WTC11 (cell line): ENCODE data around the gene MAST1. TPM values are rescaled to one million over a fixed set of nuclear protein-coding genes. Genes with fewer than 3 reads are reported as not detected.

Source experiments
- ATAC-seq: fragments of 200-7000 bp; cut with Tn5 transposase; 2 replicates; pipeline ENCODE4 v1.10.0; 2021; ENCODE audit warnings: mild to moderate bottlenecking, moderate library complexity
- CTCF ChIA-PET: fragments of 300-600 bp; sonication (Branson Sonifier 250); formaldehyde crosslinking; loops from one replicate; lab custom pipeline; 2021; ENCODE audit warnings: antibody characterized with exemption; lab: Charles Lee
- POLR2A ChIA-PET: fragments of 350-600 bp; sonication (Branson Sonifier 250); formaldehyde crosslinking; loops from one replicate; lab custom pipeline; 2021; ENCODE audit warnings: antibody characterized with exemption; lab: Charles Lee
- DNase-seq: peaks from one replicate; pipeline ENCODE4 v3.0.0; 2021; ENCODE audit warnings: low spot score
- H3K27ac Mint-ChIP-seq: 2 replicates; pipeline ENCODE4 v1.8.0; 2021; ENCODE audit warnings: mixed read lengths
- H3K27me3 Mint-ChIP-seq: 2 replicates; pipeline ENCODE4 v1.8.0; 2021; ENCODE audit warnings: low read depth, mild to moderate bottlenecking, moderate library complexity, mixed read lengths
- H3K36me3 Mint-ChIP-seq: 2 replicates; pipeline ENCODE4 v1.8.0; 2021; ENCODE audit warnings: mixed read lengths
- H3K4me1 Mint-ChIP-seq: 2 replicates; pipeline ENCODE4 v1.8.0; 2022; ENCODE audit warnings: mixed read lengths
- H3K4me3 Mint-ChIP-seq: 2 replicates; pipeline ENCODE4 v1.8.0; 2021; ENCODE audit warnings: mild to moderate bottlenecking, moderate library complexity, mixed read lengths
- H3K9me3 Mint-ChIP-seq: 2 replicates; pipeline ENCODE4 v1.8.0; 2021; ENCODE audit warnings: mixed read lengths
- CREB1 ChIP-seq: sonication (generic); formaldehyde crosslinking; IDR thresholded peaks from 2 replicates; pipeline ENCODE4 v1.8.0; 2023; ENCODE audit warnings: mild to moderate bottlenecking, missing genetic modification reagents
- GABPB1 ChIP-seq: sonication (generic); formaldehyde crosslinking; IDR thresholded peaks from 2 replicates; pipeline ENCODE4 v1.8.1; 2023; ENCODE audit warnings: mild to moderate bottlenecking, missing genetic modification reagents
- GRHL2 ChIP-seq: fragments of 250-450 bp; sonication (Bioruptor Pico); IDR thresholded peaks from 2 replicates; pipeline ENCODE4 v1.8.0; 2022; ENCODE audit warnings: mild to moderate bottlenecking, moderate library complexity; ENCODE audit not compliant: insufficient replicate concordance, severe bottlenecking
- GTF2I ChIP-seq: fragments of 250-450 bp; sonication (Bioruptor Pico); conservative IDR thresholded peaks from 2 replicates; pipeline ENCODE4 v1.4.0; 2021; ENCODE audit warnings: mild to moderate bottlenecking
- NFYB ChIP-seq: sonication (generic); formaldehyde crosslinking; conservative IDR thresholded peaks from 2 replicates; pipeline ENCODE4 v1.8.0; 2022; ENCODE audit warnings: low read depth, missing genetic modification reagents
- SMAD4 ChIP-seq: sonication (generic); formaldehyde crosslinking; IDR thresholded peaks from 2 replicates; pipeline ENCODE4 v1.8.0; 2022; ENCODE audit warnings: mild to moderate bottlenecking, missing genetic modification reagents
- TCF7 ChIP-seq: sonication (generic); formaldehyde crosslinking; IDR thresholded peaks from 2 replicates; pipeline ENCODE4 v1.8.0; 2022; ENCODE audit warnings: mild to moderate bottlenecking, low read depth, missing genetic modification reagents, moderate library complexity
- ZBTB21 ChIP-seq: sonication (generic); formaldehyde crosslinking; IDR thresholded peaks from 2 replicates; pipeline ENCODE4 v1.8.1; 2023; ENCODE audit warnings: mild to moderate bottlenecking, missing genetic modification reagents, borderline replicate concordance
- ZNF263 ChIP-seq: sonication (generic); formaldehyde crosslinking; IDR thresholded peaks from 2 replicates; pipeline ENCODE4 v1.8.1; 2022; ENCODE audit warnings: low read depth, mild to moderate bottlenecking, moderate library complexity, missing genetic modification reagents
- ZNF416 ChIP-seq: fragments of 250-450 bp; sonication (Bioruptor Pico); IDR thresholded peaks from 2 replicates; pipeline ENCODE4 v1.9.0; 2021; ENCODE audit warnings: mild to moderate bottlenecking, inconsistent platforms
- ZNF671 ChIP-seq: fragments of 250-450 bp; sonication (Bioruptor Pico); IDR thresholded peaks from 2 replicates; pipeline ENCODE4 v1.8.0; 2021; ENCODE audit warnings: mild to moderate bottlenecking
- total RNA-seq: library from RNA; stranded (reverse); gene quantifications from 3 replicates; pipeline ENCODE4 v1.2.3, GENCODE V29; 2021
- TF ChIP-seq, protein P1 (sequence below): sonication (generic); formaldehyde crosslinking; IDR thresholded peaks from 2 replicates; pipeline ENCODE4 v1.8.1; 2023; ENCODE audit warnings: mild to moderate bottlenecking, missing genetic modification reagents, moderate library complexity
- TF ChIP-seq, protein P2 (sequence below): sonication (generic); formaldehyde crosslinking; IDR thresholded peaks from 2 replicates; pipeline ENCODE4 v1.8.0; 2023; ENCODE audit warnings: mild to moderate bottlenecking, missing genetic modification reagents
- TF ChIP-seq, protein P3 (sequence below): sonication (generic); formaldehyde crosslinking; IDR thresholded peaks from 2 replicates; pipeline ENCODE4 v1.8.0; 2023; ENCODE audit warnings: missing genetic modification reagents, mild to moderate bottlenecking, borderline replicate concordance
- TF ChIP-seq, protein P4 (sequence below): sonication (generic); formaldehyde crosslinking; IDR thresholded peaks from 2 replicates; pipeline ENCODE4 v1.8.0; 2022; ENCODE audit warnings: missing genetic modification reagents
- TF ChIP-seq, protein P5 (sequence below): sonication (generic); formaldehyde crosslinking; IDR thresholded peaks from 2 replicates; pipeline ENCODE4 v1.8.1; 2023; ENCODE audit warnings: mild to moderate bottlenecking, missing genetic modification reagents, moderate library complexity
- TF ChIP-seq, protein P6 (sequence below): fragments of 250-450 bp; sonication (Bioruptor Pico); IDR thresholded peaks from 2 replicates; pipeline ENCODE4 v1.8.0; 2021; ENCODE audit warnings: mild to moderate bottlenecking
- TF ChIP-seq, protein P7 (sequence below): sonication (generic); formaldehyde crosslinking; IDR thresholded peaks from 2 replicates; pipeline ENCODE4 v1.8.1; 2023; ENCODE audit warnings: mild to moderate bottlenecking, missing genetic modification reagents

Gene MAST1
- total RNA-seq, 1 experiment from 2014 or later = 24.3 TPM

DNA sequence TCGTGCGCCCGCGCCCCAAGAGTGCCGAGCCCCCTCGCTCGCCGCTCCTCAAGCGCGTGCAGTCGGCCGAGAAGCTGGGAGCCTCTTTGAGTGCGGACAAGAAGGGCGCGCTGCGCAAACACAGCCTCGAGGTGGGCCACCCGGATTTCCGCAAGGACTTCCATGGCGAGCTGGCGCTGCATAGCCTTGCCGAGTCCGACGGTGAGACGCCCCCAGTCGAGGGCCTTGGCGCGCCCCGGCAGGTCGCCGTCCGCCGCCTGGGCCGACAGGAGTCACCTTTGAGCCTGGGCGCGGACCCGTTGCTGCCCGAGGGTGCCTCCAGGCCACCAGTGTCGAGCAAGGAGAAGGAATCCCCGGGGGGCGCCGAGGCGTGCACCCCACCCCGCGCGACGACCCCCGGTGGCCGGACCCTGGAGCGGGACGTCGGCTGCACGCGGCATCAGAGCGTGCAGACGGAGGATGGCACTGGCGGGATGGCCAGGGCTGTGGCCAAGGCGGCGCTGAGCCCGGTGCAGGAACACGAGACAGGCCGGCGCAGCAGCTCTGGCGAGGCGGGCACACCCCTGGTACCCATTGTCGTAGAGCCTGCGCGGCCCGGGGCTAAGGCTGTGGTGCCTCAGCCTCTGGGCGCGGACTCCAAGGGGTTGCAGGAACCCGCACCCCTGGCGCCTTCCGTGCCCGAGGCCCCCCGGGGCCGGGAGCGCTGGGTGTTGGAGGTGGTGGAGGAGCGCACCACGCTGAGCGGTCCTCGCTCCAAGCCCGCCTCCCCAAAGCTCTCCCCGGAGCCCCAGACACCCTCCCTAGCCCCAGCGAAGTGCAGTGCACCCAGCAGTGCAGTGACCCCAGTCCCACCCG, 35.8 kb downstream of the MAST1 start:
- Mint-ChIP-seq H3K27ac (no peak overlapping the region), H3K36me3 (peaks cover 50% of the 10 kb centered on the region), H3K27me3 (peaks cover 27% of the 10 kb centered on the region), H3K4me3 (peak overlapping the region; percentile 67), H3K4me1 (no peaks in the 10 kb centered on the region), H3K9me3 (peaks cover 8% of the 10 kb centered on the region)
- DNase-seq = no peak
- ChIA-PET POLR2A (interaction anchor here (1.2 to 3.1 kb wide), 3 partner anchors 9 to 17 kb away, joined by 4 to 18 read pairs (median 5); partner anchors contain the start of gene GCDH), CTCF (interaction anchor here (0.6 to 2.4 kb wide), 8 partner anchors 10 to 114 kb away, joined by 3 to 49 read pairs (median 6); no protein-coding TSS in a partner anchor)
- ATAC-seq = no peak
- TF ChIP-seq ZNF671 = no peak
- TF ChIP-seq, protein P1, sequence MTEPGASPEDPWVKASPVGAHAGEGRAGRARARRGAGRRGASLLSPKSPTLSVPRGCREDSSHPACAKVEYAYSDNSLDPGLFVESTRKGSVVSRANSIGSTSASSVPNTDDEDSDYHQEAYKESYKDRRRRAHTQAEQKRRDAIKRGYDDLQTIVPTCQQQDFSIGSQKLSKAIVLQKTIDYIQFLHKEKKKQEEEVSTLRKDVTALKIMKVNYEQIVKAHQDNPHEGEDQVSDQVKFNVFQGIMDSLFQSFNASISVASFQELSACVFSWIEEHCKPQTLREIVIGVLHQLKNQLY (CRISPR knock-in tag) = no peak
- TF ChIP-seq ZNF416 (CRISPR knock-in tag) = no peak
- TF ChIP-seq GRHL2 = no peak
- no peak for TF ChIP-seq SMAD4 (CRISPR knock-in tag)
- TF ChIP-seq, protein P2, sequence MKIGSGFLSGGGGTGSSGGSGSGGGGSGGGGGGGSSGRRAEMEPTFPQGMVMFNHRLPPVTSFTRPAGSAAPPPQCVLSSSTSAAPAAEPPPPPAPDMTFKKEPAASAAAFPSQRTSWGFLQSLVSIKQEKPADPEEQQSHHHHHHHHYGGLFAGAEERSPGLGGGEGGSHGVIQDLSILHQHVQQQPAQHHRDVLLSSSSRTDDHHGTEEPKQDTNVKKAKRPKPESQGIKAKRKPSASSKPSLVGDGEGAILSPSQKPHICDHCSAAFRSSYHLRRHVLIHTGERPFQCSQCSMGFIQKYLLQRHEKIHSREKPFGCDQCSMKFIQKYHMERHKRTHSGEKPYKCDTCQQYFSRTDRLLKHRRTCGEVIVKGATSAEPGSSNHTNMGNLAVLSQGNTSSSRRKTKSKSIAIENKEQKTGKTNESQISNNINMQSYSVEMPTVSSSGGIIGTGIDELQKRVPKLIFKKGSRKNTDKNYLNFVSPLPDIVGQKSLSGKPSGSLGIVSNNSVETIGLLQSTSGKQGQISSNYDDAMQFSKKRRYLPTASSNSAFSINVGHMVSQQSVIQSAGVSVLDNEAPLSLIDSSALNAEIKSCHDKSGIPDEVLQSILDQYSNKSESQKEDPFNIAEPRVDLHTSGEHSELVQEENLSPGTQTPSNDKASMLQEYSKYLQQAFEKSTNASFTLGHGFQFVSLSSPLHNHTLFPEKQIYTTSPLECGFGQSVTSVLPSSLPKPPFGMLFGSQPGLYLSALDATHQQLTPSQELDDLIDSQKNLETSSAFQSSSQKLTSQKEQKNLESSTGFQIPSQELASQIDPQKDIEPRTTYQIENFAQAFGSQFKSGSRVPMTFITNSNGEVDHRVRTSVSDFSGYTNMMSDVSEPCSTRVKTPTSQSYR (CRISPR knock-in tag) = no peak
- TF ChIP-seq, protein P3, sequence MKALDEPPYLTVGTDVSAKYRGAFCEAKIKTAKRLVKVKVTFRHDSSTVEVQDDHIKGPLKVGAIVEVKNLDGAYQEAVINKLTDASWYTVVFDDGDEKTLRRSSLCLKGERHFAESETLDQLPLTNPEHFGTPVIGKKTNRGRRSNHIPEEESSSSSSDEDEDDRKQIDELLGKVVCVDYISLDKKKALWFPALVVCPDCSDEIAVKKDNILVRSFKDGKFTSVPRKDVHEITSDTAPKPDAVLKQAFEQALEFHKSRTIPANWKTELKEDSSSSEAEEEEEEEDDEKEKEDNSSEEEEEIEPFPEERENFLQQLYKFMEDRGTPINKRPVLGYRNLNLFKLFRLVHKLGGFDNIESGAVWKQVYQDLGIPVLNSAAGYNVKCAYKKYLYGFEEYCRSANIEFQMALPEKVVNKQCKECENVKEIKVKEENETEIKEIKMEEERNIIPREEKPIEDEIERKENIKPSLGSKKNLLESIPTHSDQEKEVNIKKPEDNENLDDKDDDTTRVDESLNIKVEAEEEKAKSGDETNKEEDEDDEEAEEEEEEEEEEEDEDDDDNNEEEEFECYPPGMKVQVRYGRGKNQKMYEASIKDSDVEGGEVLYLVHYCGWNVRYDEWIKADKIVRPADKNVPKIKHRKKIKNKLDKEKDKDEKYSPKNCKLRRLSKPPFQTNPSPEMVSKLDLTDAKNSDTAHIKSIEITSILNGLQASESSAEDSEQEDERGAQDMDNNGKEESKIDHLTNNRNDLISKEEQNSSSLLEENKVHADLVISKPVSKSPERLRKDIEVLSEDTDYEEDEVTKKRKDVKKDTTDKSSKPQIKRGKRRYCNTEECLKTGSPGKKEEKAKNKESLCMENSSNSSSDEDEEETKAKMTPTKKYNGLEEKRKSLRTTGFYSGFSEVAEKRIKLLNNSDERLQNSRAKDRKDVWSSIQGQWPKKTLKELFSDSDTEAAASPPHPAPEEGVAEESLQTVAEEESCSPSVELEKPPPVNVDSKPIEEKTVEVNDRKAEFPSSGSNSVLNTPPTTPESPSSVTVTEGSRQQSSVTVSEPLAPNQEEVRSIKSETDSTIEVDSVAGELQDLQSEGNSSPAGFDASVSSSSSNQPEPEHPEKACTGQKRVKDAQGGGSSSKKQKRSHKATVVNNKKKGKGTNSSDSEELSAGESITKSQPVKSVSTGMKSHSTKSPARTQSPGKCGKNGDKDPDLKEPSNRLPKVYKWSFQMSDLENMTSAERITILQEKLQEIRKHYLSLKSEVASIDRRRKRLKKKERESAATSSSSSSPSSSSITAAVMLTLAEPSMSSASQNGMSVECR = no peak
- TF ChIP-seq ZNF263 (CRISPR knock-in tag) = no peak
- TF ChIP-seq GABPB1 (CRISPR knock-in tag) = no peak
- TF ChIP-seq, protein P4, sequence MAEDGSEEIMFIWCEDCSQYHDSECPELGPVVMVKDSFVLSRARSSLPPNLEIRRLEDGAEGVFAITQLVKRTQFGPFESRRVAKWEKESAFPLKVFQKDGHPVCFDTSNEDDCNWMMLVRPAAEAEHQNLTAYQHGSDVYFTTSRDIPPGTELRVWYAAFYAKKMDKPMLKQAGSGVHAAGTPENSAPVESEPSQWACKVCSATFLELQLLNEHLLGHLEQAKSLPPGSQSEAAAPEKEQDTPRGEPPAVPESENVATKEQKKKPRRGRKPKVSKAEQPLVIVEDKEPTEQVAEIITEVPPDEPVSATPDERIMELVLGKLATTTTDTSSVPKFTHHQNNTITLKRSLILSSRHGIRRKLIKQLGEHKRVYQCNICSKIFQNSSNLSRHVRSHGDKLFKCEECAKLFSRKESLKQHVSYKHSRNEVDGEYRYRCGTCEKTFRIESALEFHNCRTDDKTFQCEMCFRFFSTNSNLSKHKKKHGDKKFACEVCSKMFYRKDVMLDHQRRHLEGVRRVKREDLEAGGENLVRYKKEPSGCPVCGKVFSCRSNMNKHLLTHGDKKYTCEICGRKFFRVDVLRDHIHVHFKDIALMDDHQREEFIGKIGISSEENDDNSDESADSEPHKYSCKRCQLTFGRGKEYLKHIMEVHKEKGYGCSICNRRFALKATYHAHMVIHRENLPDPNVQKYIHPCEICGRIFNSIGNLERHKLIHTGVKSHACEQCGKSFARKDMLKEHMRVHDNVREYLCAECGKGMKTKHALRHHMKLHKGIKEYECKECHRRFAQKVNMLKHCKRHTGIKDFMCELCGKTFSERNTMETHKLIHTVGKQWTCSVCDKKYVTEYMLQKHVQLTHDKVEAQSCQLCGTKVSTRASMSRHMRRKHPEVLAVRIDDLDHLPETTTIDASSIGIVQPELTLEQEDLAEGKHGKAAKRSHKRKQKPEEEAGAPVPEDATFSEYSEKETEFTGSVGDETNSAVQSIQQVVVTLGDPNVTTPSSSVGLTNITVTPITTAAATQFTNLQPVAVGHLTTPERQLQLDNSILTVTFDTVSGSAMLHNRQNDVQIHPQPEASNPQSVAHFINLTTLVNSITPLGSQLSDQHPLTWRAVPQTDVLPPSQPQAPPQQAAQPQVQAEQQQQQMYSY = no peak
- no peak for TF ChIP-seq ZBTB21 (CRISPR knock-in tag)

DNA sequence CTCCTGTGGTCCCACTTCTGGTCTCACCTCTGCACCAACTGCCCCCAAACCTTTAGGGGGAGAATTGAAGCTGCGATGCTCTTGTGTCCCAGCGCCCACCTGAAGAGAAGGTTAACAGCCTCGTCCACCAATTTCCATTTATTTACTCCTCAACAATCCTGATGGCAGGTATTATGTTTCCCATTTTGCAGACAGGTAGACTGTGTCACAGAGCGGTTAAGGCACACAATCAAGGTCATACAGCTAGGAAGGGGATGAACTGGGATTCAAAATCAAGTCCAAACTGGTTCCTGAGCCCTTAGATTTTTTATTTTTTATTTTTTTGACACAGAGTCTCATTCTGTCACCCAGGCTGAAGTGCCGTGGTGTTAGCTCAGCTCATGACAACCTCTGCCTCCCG, 36.8 kb downstream of the MAST1 start:
- Mint-ChIP-seq H3K27ac (no peak overlapping the region), H3K36me3 (peaks cover 46% of the 10 kb centered on the region), H3K27me3 (peaks cover 26% of the 10 kb centered on the region), H3K9me3 (peaks cover 8% of the 10 kb centered on the region), H3K4me3 (no peak overlapping the region), H3K4me1 (no peaks in the 10 kb centered on the region)
- DNase-seq (no peak), ATAC-seq (no peak)
- ChIA-PET CTCF (interaction anchor here (0.6 kb wide), 1 partner anchor 50 kb away, joined by 4 read pairs; no protein-coding TSS in a partner anchor), POLR2A (no interaction called here)
- no peak for TF ChIP-seq NFYB (CRISPR knock-in tag)
- TF ChIP-seq, protein P5, sequence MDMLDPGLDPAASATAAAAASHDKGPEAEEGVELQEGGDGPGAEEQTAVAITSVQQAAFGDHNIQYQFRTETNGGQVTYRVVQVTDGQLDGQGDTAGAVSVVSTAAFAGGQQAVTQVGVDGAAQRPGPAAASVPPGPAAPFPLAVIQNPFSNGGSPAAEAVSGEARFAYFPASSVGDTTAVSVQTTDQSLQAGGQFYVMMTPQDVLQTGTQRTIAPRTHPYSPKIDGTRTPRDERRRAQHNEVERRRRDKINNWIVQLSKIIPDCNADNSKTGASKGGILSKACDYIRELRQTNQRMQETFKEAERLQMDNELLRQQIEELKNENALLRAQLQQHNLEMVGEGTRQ (CRISPR knock-in tag) = no peak
- TF ChIP-seq CREB1 = no peak
- no peak for TF ChIP-seq TCF7 (CRISPR knock-in tag)
- TF ChIP-seq, protein P6, sequence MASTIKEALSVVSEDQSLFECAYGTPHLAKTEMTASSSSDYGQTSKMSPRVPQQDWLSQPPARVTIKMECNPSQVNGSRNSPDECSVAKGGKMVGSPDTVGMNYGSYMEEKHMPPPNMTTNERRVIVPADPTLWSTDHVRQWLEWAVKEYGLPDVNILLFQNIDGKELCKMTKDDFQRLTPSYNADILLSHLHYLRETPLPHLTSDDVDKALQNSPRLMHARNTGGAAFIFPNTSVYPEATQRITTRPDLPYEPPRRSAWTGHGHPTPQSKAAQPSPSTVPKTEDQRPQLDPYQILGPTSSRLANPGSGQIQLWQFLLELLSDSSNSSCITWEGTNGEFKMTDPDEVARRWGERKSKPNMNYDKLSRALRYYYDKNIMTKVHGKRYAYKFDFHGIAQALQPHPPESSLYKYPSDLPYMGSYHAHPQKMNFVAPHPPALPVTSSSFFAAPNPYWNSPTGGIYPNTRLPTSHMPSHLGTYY (CRISPR knock-in tag) = no peak
- TF ChIP-seq, protein P7, sequence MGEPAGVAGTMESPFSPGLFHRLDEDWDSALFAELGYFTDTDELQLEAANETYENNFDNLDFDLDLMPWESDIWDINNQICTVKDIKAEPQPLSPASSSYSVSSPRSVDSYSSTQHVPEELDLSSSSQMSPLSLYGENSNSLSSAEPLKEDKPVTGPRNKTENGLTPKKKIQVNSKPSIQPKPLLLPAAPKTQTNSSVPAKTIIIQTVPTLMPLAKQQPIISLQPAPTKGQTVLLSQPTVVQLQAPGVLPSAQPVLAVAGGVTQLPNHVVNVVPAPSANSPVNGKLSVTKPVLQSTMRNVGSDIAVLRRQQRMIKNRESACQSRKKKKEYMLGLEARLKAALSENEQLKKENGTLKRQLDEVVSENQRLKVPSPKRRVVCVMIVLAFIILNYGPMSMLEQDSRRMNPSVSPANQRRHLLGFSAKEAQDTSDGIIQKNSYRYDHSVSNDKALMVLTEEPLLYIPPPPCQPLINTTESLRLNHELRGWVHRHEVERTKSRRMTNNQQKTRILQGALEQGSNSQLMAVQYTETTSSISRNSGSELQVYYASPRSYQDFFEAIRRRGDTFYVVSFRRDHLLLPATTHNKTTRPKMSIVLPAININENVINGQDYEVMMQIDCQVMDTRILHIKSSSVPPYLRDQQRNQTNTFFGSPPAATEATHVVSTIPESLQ (CRISPR knock-in tag) = no peak
- TF ChIP-seq GTF2I (CRISPR knock-in tag) = no peak
